Pancreas (tissue), 10 donors: Measurements from ENCODE around the gene RASGRF1. TPM values are rescaled to one million over a fixed set of nuclear protein-coding genes. Genes with fewer than 3 reads are reported as not detected.
A peak's percentile ranks its signal among the peaks of the same experiment; 100 is the strongest.

Experiments used
- ATAC-seq, 4 donors: fragments of 200-7000 bp; cut with Tn5 transposase; one replicate each; pipeline versions ENCODE4 v1.8.0 to v1.9.1; 2020; ENCODE audit warnings: mild to moderate bottlenecking in 4 of 4, moderate library complexity in 4 of 4
- DNase-seq, 6 donors: peaks; one replicate each; pipeline ENCODE4 v3.0.0-alpha.2; 2020
- FAIRE-seq: peaks from 2 replicates; lab custom pipeline; 2012; peaks lifted over from hg19 to GRCh38; lab: Jason Lieb, UNC
- H3K27ac ChIP-seq, 4 donors: fragments of 200-600 bp; sonication (generic); 1 replicate in 3 of 4; 2 replicates in 1 of 4; pipeline versions ENCODE4 v1.5.0 to v1.8.0; 2020
- H3K27me3 ChIP-seq, 4 donors: fragments of 200-600 bp; one replicate each; pipeline ENCODE4 v1.8.0; 2021
- H3K36me3 ChIP-seq, 3 donors: fragments of 200-600 bp; sonication (generic) in 1 of 3; one replicate each; pipeline versions ENCODE4 v1.5.0 to v1.8.0; 2020 to 2021
- H3K4me1 ChIP-seq, 3 donors: fragments of 200-600 bp; one replicate each; pipeline ENCODE4 v1.8.0; 2021
- H3K4me3 ChIP-seq, 4 donors: fragments of 200-600 bp; sonication (generic) in 2 of 4; one replicate each; pipeline versions ENCODE4 v1.5.0 to v1.8.0; 2020 to 2021
- H3K9me3 ChIP-seq, 4 donors: fragments of 200-600 bp; one replicate each; pipeline ENCODE4 v1.8.0; 2021
- CTCF ChIP-seq, 4 donors: fragments of 200-600 bp; sonication (generic) in 3 of 4; IDR thresholded peaks; one replicate each; pipeline versions ENCODE4 v1.5.0 to v1.8.0; 2021; ENCODE audit warnings: antibody characterized with exemption in 4 of 4
- WGBS, 2 donors: extraction: QIAGEN DNeasy Blood & Tissue Kit; methylation state at CpG; one replicate each; pipeline ENCODE4 v1.1.7; 2013; 5-methylcytosine and 5-hydroxymethylcytosine counted together
- intact Hi-C, 3 donors: fragments of 100-400 bp; cut with DNase I; formaldehyde crosslinking; loops; one replicate each; pipeline versions ENCODE4 v1.11.1 to v1.14.2; 2022
- polyA plus RNA-seq, 2 donors: library from polyadenylated mRNA; stranded (reverse); fragments of 200-250 nt; gene quantifications; one replicate each; pipeline ENCODE4 v1.2.3, GENCODE V29; 2013
- total RNA-seq, 6 donors: library from RNA; stranded (reverse); fragmentation: NEBNext Ultra II Directional in 4 of 6; extraction: Animal tissue kit (Norgen Biotek cat#: 25700) in 4 of 6; gene quantifications; one replicate each; pipeline versions ENCODE4 v1.2.1 to v1.2.4, GENCODE V29; 2021 to 2023
- donor health status: healthy with polysubstance abuse.
- donor health status: DM: no; HTN: no; CAD: no; lungs with moderate emphysema.
- donor health status: DM: no; HTN: no; CAD: no.
- donor health status: control.
- donor health status: control.
- donor health status: Bipolar disorder and iron deficiency.
- donor health status: DM: yes; HTN: yes; CAD: no.
- donor health status: DM: no; HTN: no; CAD: no.
- donor health status: DM: no; HTN: no; CAD: no.
- donor health status: DM: yes; HTN: yes; CAD: no.

The RASGRF1 gene
- total and polyA plus RNA-seq, 8 donors: 0.35 to 8.4 (median 2.1) TPM

GRCh38 chr15:79071901-79072300 lies 18.7 kb downstream of the RASGRF1 start:
- H3K27ac ChIP-seq: no peak overlapping the region
- H3K9me3 ChIP-seq: no peaks in the 10 kb centered on the region
- no peak overlapping the region for H3K4me3 ChIP-seq
- no peak for TF ChIP-seq CTCF (IDR thresholded peaks at IDR 0.05)
- peak in 3 of 4 donors; percentile 20 to 50 (median 36) for ATAC-seq
- no peaks in the 10 kb centered on the region for H3K4me1 ChIP-seq
- FAIRE-seq: no peak
- no peak for DNase-seq
- H3K27me3 ChIP-seq: no peaks in the 10 kb centered on the region
- H3K36me3 ChIP-seq: no peaks in the 10 kb centered on the region
- 65 to 74% methylated on average over 2 to 3 of the region's 3 CpGs for WGBS, 2 donors
- intact Hi-C loops: no loop called here

GRCh38 chr15:79068790-79069189 lies 21.8 kb downstream of the RASGRF1 start:
- intact Hi-C loops: no loop called here
- Histone ChIP-seq H3K27me3 (no peaks in the 10 kb centered on the region), H3K27ac (no peak overlapping the region), H3K9me3 (no peaks in the 10 kb centered on the region), H3K36me3 (no peaks in the 10 kb centered on the region), H3K4me3 (no peak overlapping the region), H3K4me1 (no peaks in the 10 kb centered on the region)
- TF ChIP-seq CTCF (IDR thresholded peaks at IDR 0.05): no peak
- FAIRE-seq (no peak), DNase-seq (no peak), ATAC-seq (no peak)
- 88 to 89% methylated on average over 2 of the region's 2 CpGs for WGBS, 2 donors

GRCh38 chr15:79067969-79068368 lies 22.6 kb downstream of the RASGRF1 start:
- ATAC-seq (no peak), DNase-seq (no peak), FAIRE-seq (no peak)
- Histone ChIP-seq H3K9me3 (no peaks in the 10 kb centered on the region), H3K27ac (no peak overlapping the region), H3K36me3 (no peaks in the 10 kb centered on the region), H3K27me3 (no peaks in the 10 kb centered on the region), H3K4me3 (no peak overlapping the region), H3K4me1 (no peaks in the 10 kb centered on the region)
- 51 to 56% methylated on average over 3 of the region's 3 CpGs for whole genome bisulfite sequencing, 2 donors
- intact Hi-C loops: no loop called here
- TF ChIP-seq CTCF (IDR thresholded peaks at IDR 0.05): no peak

- no peaks in the 10 kb centered on the region for H3K27me3 ChIP-seq
- H3K4me3 ChIP-seq: no peak overlapping the region
- no peaks in the 10 kb centered on the region for H3K9me3 ChIP-seq
- 69 to 70% methylated on average over 8 of the region's 8 CpGs for WGBS, 2 donors
- TF ChIP-seq CTCF (IDR thresholded peaks at IDR 0.05): no peak
- H3K27ac ChIP-seq: no peak overlapping the region
- ATAC-seq (peak in 2 of 4 donors; percentile 30 to 63), FAIRE-seq (no peak), DNase-seq (no peak)
- H3K4me1 ChIP-seq: no peaks in the 10 kb centered on the region
- no peaks in the 10 kb centered on the region for H3K36me3 ChIP-seq
- intact Hi-C loops: no loop called here
These were observed 23.3 kb downstream of the RASGRF1 start for GRCh38 chr15:79067072-79067833.

GRCh38 chr15:79066391-79067071 lies 24.0 kb downstream of the RASGRF1 start:
- no peak for DNase-seq
- 65 to 69% methylated on average over 6 of the region's 6 CpGs for WGBS, 2 donors
- intact Hi-C loops: no loop called here

More at GRCh38 chr15:79066391-79067071, 24.0 kb downstream of the RASGRF1 start:
- ATAC-seq (no peak), FAIRE-seq (no peak)
- no peaks in the 10 kb centered on the region for H3K27me3 ChIP-seq
- TF ChIP-seq CTCF (IDR thresholded peaks at IDR 0.05): no peak
- H3K27ac ChIP-seq: no peak overlapping the region
- H3K36me3 ChIP-seq: no peaks in the 10 kb centered on the region
- H3K9me3 ChIP-seq: no peaks in the 10 kb centered on the region
- no peaks in the 10 kb centered on the region for H3K4me1 ChIP-seq
- no peak overlapping the region for H3K4me3 ChIP-seq
